HG03354 (cell line): Measurements from ENCODE around the gene DDIAS.
A peak's percentile ranks its signal among the peaks of the same experiment; 100 is the strongest.
"Not testable (repeated sequence)": the region's sequence is repeated elsewhere in the genome, so short reads cannot be mapped to it uniquely, and the experiment has no call there.

Experiments used
- ATAC-seq: cut with Tn5 transposase; IDR thresholded peaks from one replicate; pipeline ENCODE4 v1.9.1; 2021; ENCODE audit warnings: mild to moderate bottlenecking; ENCODE audit not compliant: unreplicated experiment, poor library complexity, severe bottlenecking

DDIAS gene, protein sequence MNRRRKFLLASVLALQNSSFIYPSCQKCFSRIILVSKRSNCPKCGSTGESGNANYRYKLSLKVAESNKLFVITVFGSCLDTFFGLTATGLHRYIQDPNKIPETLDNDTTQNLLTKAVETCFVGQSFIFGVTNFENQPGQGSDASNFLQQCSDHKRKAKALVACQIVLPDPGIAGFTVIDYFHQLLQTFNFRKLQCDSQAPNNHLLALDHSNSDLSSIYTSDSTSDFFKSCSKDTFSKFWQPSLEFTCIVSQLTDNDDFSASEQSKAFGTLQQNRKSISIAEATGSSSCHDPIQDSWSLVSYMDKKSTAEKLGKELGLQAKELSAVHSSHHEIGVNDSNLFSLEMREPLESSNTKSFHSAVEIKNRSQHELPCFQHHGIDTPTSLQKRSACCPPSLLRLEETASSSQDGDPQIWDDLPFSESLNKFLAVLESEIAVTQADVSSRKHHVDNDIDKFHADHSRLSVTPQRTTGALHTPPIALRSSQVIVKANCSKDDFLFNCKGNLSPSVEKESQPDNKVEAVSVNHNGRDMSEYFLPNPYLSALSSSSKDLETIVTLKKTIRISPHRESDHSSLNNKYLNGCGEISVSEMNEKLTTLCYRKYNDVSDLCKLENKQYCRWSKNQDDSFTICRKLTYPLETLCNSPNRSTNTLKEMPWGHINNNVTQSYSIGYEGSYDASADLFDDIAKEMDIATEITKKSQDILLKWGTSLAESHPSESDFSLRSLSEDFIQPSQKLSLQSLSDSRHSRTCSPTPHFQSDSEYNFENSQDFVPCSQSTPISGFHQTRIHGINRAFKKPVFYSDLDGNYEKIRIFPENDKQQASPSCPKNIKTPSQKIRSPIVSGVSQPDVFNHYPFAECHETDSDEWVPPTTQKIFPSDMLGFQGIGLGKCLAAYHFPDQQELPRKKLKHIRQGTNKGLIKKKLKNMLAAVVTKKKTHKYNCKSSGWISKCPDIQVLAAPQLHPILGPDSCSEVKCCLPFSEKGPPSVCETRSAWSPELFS

DNA sequence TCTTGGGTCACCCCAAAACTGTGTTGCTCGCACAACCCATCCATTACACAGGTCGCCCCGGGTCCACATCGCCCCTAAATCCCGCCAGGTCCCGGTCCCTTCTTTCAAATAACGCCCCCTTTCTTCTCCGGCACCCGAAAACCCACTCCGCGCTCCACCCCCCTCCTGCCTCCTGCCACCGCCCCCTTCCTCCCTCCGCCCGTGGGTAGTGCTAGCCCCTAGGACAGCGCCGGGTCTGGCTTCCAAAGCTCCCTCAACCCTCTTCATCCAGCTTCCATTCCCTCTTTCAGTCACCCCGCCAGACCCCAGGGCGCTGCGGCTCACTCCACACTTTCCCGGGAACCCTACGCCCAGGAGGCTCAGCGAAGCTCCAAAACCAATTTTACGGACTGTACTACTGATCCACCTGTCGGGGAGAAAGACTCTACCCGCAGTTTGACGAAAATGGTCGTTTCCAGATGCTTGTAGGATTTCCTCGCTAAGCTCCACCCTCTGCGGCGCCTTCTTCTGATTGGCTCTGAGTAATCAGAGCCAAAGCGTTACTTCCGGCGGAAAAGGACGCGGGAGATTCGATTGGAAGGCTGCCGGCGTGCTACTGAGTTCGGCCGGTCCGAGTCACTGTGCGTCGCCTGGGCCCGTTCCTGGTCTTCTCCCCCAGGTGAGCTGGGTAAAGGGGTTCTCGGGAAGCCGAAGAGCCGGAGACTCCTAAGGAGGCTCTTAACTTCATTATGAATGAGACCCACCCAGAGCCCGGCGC, at the start of gene DDIAS:
Gene DDIAS, plus strand, starts transcription at position 572 of the 757 bp plus-strand sequence. CDS start 13,003 bp downstream, outside the sequence.
- peak; percentile 74 for ATAC-seq

DNA sequence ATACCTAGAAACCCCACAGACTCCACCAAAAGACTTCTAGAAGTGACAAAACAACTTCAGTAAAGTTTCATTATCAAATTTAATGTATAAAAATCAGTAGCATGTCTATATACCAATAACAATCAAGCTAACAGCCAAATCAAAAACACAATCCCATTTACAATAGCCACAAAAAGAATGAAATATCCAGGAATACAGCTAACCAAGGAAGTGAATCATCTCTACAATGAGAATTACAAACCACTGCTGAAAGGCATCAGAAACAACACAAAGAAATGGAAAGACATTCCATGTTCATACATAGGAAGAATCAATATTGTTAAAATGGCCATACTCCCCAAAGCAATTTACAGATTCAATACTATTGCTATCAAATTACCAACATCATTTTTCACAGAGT, 47.3 kb upstream of the DDIAS start:
- no peak for ATAC-seq

DNA sequence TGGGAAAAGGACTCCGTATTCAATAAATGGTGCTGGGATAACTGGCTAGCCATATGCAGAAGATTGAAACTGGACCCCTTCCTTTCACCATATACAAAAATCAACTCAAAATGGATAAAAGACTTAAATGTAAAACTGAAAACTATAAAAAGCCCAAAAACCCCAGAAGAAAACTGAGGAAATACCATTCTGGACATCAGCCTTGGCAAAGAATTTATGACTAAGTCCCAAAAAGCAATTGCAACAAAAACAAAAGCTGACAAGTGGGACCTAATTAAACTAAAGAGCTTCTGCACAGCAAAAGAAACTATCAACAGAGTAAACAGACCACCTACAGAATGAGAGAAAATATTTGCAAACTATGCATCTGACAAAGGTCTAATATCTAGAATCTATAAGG, 46.6 kb upstream of the DDIAS start:
- not testable (repeated sequence) for ATAC-seq

DNA sequence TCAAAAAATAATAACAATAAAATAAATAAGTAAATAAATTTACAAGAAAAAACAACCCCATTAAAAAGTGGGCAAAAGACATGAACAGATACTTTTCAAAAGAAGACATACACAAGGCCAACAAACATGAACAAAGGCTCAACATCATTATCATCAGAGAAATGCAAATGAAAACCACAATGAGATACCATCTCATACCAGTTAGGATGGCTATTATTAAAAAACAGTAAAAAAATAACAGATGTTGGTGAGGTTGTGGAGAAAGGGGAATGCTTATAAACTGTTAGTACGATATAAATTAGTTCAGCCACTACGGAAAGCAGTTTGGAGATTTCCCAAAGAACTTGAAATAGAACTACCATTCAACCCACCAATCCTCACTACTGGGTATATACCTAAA, 45.9 kb upstream of the DDIAS start:
- no peak for ATAC-seq

DNA sequence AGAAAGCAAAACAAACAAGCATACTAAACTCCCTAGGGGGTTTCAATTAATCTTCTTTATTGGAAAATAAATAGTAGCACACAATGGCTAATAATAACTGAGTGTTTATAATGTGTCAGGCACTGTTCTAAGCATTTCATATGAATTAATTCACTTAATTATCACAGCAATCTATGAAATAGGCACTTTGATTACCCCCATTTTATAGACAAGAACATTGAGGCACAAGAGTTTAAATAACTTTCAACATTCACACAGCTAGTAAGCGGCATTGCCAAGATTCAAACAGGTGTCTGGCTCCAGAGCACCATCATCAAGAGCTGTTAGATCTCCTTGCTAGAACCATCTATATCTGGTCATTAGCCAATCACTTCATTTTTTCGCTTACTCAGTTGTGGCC, 44.4 kb upstream of the DDIAS start:
- ATAC-seq: no peak

DNA sequence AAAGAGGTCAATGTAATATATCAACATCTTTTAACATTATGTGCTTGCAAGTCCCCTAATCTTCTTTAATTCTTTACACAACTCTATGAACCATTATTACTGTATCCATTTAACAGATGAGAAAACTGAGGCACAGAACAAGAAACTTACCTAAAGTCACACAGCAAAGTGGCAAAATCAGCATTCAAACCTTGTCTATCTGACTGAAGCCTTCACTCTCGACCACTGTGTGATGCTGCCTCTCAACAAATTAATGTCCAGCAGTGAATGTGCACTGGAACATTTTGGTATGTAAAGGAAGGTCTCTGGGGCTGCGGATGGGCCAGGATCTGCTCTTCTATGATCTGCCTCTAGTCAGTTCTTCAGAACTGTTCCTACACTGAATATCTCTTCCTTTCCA, 43.4 kb upstream of the DDIAS start:
- ATAC-seq: no peak

DNA sequence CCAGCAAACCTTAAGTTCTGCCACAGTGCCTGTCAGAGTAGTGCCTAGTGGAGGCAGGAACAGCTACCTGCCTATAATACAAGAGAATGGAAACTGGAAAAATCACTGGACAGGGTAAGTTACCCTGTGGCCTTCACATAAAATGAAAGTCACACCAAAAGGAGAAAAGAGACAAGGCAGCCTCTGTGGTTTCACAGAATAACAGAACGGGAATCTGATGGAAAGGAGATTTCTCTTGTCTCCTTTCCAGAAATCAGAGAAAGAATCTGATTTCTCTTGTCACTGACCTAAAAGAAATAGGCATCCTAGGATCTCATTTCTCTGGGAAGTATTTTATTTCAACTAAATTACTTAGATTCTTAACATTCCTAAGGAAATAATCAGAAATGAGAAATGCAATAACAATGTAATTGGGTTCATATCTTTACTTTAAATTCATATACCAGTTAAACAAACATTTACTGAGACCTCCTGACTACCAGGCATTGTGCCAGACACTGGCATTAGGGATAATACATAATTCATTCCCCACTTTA, 42.9 kb upstream of the DDIAS start:
- ATAC-seq: no peak

DNA sequence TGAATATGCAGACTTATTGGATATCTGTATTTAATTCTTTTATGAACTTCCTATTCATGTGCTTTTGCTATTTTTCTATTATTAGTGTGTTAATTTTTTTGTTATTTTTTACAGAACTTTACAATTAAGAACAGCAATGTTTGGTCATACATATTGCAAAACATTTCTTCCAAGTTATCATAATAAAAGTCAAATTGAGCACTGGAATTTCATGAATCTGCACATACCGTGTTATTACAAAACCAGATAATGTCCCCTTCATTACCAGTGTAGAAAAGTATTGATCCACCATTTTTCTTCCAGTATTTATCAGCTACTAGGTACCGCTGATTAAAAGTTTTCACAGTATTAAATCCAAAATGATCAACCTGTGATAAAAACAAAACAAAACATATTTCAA, 41.8 kb upstream of the DDIAS start:
- no peak for ATAC-seq

DNA sequence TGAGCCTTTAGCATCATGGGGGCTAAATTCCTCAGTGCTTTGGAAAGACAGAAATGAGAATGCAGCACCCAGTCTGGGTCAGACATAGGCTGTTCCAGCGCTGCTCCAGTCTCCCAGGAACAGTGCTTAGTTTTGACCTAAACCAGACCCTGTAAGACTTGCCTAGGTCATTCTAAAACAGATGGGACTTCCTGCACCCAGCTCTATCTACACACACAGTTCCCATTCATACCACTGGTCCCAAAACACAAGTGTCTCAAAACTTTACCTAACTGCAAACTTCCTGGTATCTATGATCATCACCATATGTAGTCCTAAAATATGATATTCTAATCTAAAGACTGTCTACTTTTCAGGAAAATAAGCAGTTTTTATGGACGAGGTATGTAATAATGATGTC, 39.2 kb upstream of the DDIAS start:
- no peak for ATAC-seq

DNA sequence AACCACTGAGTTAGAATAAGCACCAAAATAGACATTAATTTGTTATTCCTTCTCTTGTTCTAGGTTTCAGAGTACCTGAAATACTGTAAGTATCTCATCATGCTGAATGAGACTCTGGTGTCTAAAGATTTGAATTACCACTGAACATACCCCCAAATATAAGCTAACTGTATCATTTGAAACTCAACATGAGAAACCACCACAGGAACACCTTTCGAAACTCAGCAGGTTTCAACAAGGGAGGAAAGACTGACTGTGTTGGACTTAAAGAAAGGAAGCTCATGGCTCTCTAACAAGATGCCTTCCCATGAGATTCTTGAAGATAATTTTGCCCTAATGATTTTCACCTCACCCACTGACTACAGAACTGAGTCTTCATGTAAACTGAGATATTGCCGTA, 38.3 kb upstream of the DDIAS start:
- no peak for ATAC-seq

DNA sequence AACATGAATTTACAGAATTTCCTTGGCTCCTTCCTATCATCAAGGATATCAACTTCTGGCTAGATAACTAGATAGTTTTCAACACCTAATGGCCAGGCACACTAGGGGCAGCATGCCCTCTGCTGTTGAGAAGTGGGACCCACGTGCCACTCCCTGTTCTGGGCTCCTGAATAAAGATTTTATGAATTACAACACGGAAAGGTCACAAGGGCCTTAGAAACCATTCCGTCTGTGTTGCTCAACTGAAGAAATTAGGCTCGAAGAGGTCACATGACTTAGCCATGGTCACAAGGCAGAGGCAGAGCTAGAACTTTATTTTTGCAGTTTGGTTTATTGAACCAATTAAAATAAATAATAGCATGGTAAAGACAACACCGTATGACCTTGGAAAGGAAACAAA, 37.3 kb upstream of the DDIAS start:
- ATAC-seq: no peak

DNA sequence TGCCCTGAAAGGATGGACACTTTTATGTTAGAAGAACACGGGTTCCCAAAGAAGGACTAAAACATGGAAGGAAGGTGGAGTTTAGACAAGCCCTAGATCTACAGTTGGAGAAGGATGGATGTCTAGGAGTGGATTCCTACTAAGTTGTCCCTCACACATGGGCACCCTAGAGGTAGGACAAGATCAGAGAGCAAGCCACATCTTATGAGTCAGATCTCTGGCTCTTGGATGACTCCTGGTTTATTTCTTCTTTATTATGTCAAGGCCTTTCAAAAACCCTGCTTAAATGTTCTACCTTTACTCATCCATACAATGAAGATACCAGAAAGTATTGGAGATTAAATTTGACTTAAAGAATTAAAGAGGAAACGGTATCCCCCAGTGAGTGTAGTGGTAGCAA, 35.7 kb upstream of the DDIAS start:
- no peak for ATAC-seq

DNA sequence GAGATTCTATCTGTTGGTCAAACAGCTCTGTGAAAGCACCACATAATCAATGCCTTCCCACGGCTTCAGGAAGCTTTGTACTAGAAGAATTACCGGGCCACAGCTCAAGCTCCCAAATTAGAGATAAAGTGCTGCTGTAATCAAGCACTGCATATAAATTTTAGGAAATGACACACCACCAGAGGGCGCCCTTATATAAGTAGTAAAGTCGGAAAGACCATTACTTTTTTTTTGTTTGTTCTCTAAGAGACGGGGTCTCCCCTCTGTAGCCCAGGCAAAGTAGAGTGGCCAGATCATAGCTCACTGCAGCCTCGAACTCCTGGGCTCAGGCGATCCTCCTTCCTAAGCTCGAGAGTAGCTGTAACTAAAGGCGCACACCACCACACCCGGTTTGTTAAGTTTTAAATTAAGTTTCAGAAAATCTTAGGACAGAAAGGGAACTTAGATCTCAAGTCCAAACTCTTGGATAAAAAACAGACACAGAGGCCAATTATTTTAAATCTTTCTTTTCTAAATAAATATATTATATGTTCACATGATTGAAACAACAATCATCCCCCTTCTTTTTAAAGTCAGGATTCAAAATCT, 33.9 kb upstream of the DDIAS start:
- ATAC-seq: peak; percentile 52

DNA sequence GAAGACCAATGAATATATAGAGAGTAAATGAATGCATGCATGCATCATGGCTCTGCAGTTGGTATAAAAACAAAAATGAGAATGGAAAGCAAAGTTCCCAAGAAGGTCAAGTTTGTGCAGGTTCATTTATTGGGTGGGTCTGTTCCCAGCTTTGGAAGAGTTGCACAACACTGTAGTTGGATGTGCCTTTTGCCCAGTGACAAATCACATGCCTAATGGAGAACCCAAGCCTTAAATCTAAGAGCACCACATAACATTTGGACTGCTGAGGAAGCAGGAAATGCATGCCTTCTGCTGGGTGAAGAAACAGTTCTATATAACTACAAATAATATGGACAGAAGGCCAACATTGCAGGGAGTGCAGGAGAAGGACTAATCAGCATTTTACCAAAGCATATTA, 31.9 kb upstream of the DDIAS start:
- no peak for ATAC-seq

DNA sequence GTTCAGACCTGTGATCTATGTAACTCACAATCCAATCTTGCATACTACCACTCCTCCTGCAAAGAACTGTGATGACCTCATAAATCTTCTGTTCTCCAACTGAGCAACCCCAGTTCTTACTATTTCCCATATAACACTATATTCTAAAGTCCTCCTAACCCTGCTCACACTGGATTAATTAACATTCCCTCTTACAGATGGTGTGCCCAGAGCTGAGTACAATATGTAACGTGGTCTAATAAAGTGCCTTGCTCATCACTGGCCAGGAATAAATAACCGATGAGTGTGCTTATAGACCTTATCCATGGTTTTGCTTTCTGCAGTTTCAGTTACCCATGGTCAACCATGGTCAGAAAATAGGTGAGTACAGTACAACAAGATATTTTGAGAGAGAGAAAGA, 29.9 kb upstream of the DDIAS start:
- no peak for ATAC-seq

DNA sequence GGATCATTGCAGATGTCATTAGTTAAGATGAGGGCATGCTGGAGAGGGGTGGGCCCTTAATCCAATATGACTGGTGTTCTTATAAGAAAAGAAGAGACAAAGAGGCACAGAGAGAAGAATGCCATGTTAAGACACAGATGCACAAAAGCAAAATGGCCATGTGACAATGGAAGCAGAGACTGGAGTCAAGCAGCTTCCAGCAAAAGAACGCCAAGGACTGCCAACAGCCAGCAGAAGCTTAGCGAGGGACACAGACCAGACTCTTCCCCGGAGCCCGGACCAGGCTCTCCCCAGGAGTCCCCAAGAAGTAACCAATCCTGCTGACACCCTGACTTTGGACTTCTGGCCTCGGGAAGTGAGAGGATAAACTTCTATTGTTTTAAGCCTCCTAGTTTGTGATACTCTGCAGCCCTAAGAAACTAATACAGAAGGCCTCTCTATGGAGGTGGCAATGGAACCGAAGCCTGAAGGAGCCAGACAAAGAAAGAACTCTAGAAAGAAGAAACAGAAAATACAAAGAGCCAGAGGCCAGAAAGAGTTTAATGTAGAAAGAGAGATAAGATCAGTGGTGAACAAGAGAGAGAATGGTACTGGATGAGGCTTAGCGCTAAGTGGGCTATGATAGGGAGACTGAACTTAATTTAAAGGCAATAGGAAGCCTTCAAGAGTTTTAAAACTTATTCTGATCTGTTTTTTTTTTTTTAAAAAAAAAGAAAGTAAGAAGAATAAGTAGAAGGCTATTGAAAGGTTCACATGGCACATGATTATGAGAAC, 29.0 kb upstream of the DDIAS start:
- ATAC-seq: no peak

DNA sequence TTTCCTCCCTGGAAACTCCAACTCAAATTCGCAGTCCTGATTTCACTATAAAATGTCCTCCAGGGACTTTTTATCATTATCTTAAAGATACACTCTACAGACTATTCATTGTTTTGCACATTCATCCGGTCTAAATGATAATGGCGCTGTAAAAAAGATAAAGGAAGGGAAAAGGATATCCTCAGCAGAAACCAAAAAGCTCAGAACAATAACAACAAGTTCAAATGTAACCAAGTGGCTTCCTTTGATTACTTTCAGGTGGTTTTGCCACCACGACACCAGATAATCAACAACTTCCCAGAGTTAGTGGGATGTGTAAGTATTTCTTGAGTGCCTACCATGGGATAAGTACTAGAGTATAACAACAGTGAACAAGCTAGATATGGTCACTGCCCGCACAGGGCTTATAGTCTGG, 27.6 kb upstream of the DDIAS start:
- ATAC-seq: no peak

DNA sequence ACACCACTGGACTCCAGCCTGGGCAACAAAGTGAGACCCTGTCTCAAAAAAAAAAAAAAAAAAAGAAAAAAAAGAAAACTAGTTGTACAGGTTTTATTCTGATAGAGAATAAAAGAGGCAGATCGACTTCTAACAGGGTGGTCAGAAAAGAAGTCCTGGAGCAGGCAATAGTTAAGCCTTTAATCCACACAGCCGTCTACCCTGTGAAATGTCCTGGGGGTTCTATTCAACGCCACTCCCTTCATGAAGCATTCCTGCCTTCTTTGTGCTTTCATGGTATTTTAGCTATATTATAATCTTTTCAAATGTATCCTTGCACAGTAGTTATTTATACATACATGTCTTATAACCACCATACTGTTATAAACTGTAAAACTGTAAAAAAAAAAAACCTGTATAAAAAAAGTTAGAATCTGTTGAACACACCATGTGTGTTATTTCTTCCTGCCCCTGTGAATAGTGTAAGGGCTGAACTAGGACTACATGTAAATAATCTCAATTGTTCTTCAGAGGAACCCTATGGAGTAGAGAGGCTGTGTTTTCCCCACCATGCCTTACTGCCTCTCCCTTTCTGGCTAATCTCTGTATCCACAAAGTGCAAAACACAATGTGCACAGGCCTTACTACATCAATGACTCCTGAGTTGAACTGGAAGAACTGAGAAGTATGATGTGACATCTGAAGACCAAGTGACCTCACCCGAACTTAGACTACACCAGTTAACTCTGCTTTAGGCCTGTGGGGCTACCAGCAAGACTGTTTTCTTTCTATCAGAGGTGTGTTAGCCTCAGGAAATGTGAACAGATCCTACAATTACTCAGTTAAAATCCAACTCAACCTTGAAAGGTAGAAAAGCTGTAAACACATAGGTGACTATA, 26.7 kb upstream of the DDIAS start:
- ATAC-seq: no peak
